ENCODE results near the gene SNRNP70.

SNRNP70 gene

DNA sequence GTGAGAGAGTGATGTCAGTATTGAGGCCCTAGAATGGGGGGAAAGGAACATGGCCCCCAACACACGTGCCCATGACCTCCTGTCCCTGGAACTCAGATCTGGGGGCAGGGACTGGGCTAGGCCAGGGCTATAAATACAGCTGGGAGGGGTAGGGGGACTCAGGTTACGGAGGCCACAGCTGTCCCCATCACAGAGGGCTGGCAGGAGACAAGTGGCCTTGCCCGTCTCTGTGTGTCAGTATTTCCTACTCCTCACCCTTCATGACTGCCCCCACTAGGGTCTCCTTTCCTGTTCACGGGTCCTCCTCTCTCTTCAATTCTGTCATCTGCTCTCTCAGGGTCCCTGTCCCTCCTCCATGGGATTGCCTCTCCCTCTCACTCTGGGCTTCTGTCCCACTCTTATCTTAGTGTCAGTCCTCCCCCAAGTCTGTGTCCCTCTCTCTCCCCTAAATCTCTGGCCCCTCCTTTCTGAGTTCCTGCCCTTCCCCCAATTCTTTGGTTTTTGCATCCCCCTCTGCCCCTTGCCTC lies 70.6 kb downstream of the SNRNP70 start:
- TF ChIP-seq CTCF (conservative IDR thresholded peaks at IDR 0.05; ENCODE audit: low read depth) = no peak
- H3K27ac ChIP-seq = no peak overlapping the region
- no peak for DNase-seq (ENCODE audit: low spot score)
- CTCF ChIA-PET = no interaction called here
- POLR2A ChIA-PET (ENCODE audit: low non-redundant PET) = no interaction called here

- no peak for TF ChIP-seq CTCF (conservative IDR thresholded peaks at IDR 0.05; ENCODE audit: low read depth)
- CTCF ChIA-PET = interaction anchor here (1.0 kb wide), 1 partner anchor 60 kb away, joined by 3 read pairs; no protein-coding TSS in a partner anchor
- peak; percentile 84 for DNase-seq (ENCODE audit: low spot score)
- H3K27ac ChIP-seq = peak within 1 kb of the TSS; percentile 74
- POLR2A ChIA-PET (ENCODE audit: low non-redundant PET) = no interaction called here
Observed at GRCh38 chr19:49157445-49158224, 72.4 kb downstream of the SNRNP70 start, which contains the start of gene TRPM4. TRPM4 (plus strand) TSS chr19:49157792; CDS start chr19:49157867, 75 bp downstream.
